Neural progenitor cell (in vitro differentiated cells): Measurements from ENCODE around the gene STARD9. TPM values are rescaled to one million over a fixed set of nuclear protein-coding genes. Genes with fewer than 3 reads are reported as not detected.

ENCODE experiments used
- DNase-seq: peaks from one replicate; pipeline ENCODE4 v3.0.0-alpha.2; 2016; ENCODE audit warnings: low spot score
- H2AFZ ChIP-seq: fragments of 200-600 bp; sonication (generic); replicated peaks from 2 replicates; pipeline ENCODE4 v1.6.1; 2016; ENCODE audit warnings: antibody characterized with exemption
- H3F3A ChIP-seq: fragments of 200-600 bp; sonication (generic); 2 replicates; pipeline ENCODE4 v1.6.1; 2016; ENCODE audit warnings: antibody characterized with exemption, low read depth
- H3K27ac ChIP-seq: fragments of 200-600 bp; sonication (generic); 2 replicates; pipeline ENCODE4 v1.5.1; 2016; ENCODE audit warnings: mild to moderate bottlenecking
- H3K27me3 ChIP-seq: fragments of 200-600 bp; sonication (generic); 2 replicates; pipeline ENCODE4 v1.6.1; 2016; ENCODE audit warnings: mild to moderate bottlenecking, moderate library complexity
- H3K36me3 ChIP-seq: fragments of 200-600 bp; sonication (generic); 2 replicates; pipeline ENCODE4 v1.5.1; 2016
- H3K4me1 ChIP-seq: fragments of 200-600 bp; sonication (generic); 2 replicates; pipeline ENCODE4 v1.6.1; 2016; ENCODE audit warnings: mixed run types
- H3K4me2 ChIP-seq: fragments of 200-600 bp; sonication (generic); 2 replicates; pipeline ENCODE4 v1.6.1; 2016
- H3K4me3 ChIP-seq: fragments of 200-600 bp; sonication (generic); 2 replicates; pipeline ENCODE4 v1.5.1; 2016
- H3K79me2 ChIP-seq: fragments of 200-600 bp; sonication (generic); 2 replicates; pipeline ENCODE4 v1.6.1; 2016; ENCODE audit warnings: low read depth
- H3K9ac ChIP-seq: fragments of 200-600 bp; sonication (generic); 2 replicates; pipeline ENCODE4 v1.6.1; 2016
- H3K9me3 ChIP-seq: fragments of 200-600 bp; sonication (generic); 2 replicates; pipeline ENCODE4 v1.5.1; 2016; ENCODE audit warnings: low read depth
- H4K20me1 ChIP-seq: fragments of 200-600 bp; sonication (generic); 2 replicates; pipeline ENCODE4 v1.6.1; 2016; ENCODE audit warnings: low read depth
- H3K27ac Mint-ChIP-seq: 3 replicates; pipeline ENCODE4 v1.8.0; 2021; ENCODE audit warnings: mixed read lengths
- H3K27me3 Mint-ChIP-seq: 2 replicates; pipeline ENCODE4 v1.8.0; 2022; ENCODE audit warnings: low read depth, mild to moderate bottlenecking, inconsistent platforms, moderate library complexity, mixed read lengths; ENCODE audit not compliant: insufficient read depth
- H3K36me3 Mint-ChIP-seq: 3 replicates; pipeline ENCODE4 v1.8.0; 2021; ENCODE audit warnings: mixed read lengths
- H3K4me1 Mint-ChIP-seq: 3 replicates; pipeline ENCODE4 v1.8.0; 2021; ENCODE audit warnings: mixed read lengths
- H3K4me3 Mint-ChIP-seq: 3 replicates; pipeline ENCODE4 v1.8.0; 2021; ENCODE audit warnings: mild to moderate bottlenecking, moderate library complexity, mixed read lengths
- H3K9me3 Mint-ChIP-seq: 3 replicates; pipeline ENCODE4 v1.8.0; 2020; ENCODE audit warnings: mixed read lengths
- EZH2 ChIP-seq: fragments of 200-600 bp; sonication (generic); IDR thresholded peaks from 2 replicates; pipeline ENCODE4 v1.6.1; 2017; ENCODE audit warnings: antibody characterized with exemption, mild to moderate bottlenecking, moderate library complexity
- EZH2phosphoT487 ChIP-seq: fragments of 200-600 bp; sonication (generic); IDR thresholded peaks from 2 replicates; pipeline ENCODE4 v1.6.1; 2017; ENCODE audit warnings: antibody characterized with exemption
- total RNA-seq: library from RNA; depleted of rRNA; stranded (reverse); fragments of >200 nt; gene quantifications from 2 replicates; pipeline ENCODE4 v1.2.3, GENCODE V29; 2015; ENCODE audit warnings: low replicate concordance
- TF ChIP-seq, protein P1 (sequence below): fragments of 200-600 bp; sonication (generic); IDR thresholded peaks from 2 replicates; pipeline ENCODE4 v1.5.1; 2017; ENCODE audit warnings: antibody characterized with exemption, mild to moderate bottlenecking

STARD9 gene
- total RNA-seq, 1 donor from 2014 or later: 11.9 TPM

DNA sequence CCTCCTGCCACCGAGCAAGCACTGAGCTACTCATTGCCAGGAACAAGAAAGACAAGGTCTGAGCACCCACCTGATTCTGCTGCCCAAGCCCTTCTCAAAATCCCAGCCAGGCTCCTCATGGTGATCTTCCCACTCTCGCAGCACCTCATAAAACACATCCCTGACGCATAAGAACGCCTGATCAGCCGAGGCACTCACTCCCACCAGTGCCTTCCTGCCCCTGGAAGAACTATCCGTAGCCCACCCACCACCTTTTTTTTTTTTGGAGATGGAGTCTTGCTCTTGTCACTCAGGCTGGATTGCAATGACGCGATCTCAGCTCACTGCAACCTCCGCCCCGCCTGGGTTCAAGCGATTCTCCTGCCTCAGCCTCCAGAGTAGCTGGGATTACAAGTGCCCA lies 157.6 kb downstream of the STARD9 start:
- no peak for DNase-seq
- Mint-ChIP-seq H3K9me3 (no peaks in the 10 kb centered on the region), H3K4me3 (no peak overlapping the region), H3K36me3 (peaks cover 29% of the 10 kb centered on the region), H3K27me3 (peaks cover 13% of the 10 kb centered on the region), H3K4me1 (peaks cover 13% of the 10 kb centered on the region), H3K27ac (peak overlapping the region; percentile 25)
- Histone ChIP-seq H3K9me3 (no peaks in the 10 kb centered on the region), H2AFZ (no peak overlapping the region), H3K27ac (no peak overlapping the region), H3K4me3 (no peak overlapping the region), H3K4me2 (no peak overlapping the region), H3K79me2 (peaks cover 8% of the 10 kb centered on the region), H3K4me1 (peaks cover 3% of the 10 kb centered on the region), H3K9ac (no peak overlapping the region), H3F3A (peaks cover 14% of the 10 kb centered on the region), H3K27me3 (no peaks in the 10 kb centered on the region), H3K36me3 (peaks cover 3% of the 10 kb centered on the region), H4K20me1 (peaks cover 23% of the 10 kb centered on the region)
- TF ChIP-seq EZH2 (no peak), EZH2phosphoT487 (no peak)
- TF ChIP-seq, protein P1, sequence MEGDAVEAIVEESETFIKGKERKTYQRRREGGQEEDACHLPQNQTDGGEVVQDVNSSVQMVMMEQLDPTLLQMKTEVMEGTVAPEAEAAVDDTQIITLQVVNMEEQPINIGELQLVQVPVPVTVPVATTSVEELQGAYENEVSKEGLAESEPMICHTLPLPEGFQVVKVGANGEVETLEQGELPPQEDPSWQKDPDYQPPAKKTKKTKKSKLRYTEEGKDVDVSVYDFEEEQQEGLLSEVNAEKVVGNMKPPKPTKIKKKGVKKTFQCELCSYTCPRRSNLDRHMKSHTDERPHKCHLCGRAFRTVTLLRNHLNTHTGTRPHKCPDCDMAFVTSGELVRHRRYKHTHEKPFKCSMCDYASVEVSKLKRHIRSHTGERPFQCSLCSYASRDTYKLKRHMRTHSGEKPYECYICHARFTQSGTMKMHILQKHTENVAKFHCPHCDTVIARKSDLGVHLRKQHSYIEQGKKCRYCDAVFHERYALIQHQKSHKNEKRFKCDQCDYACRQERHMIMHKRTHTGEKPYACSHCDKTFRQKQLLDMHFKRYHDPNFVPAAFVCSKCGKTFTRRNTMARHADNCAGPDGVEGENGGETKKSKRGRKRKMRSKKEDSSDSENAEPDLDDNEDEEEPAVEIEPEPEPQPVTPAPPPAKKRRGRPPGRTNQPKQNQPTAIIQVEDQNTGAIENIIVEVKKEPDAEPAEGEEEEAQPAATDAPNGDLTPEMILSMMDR: no peak

GRCh38 chr15:42734076-42734672 lies 158.8 kb downstream of the STARD9 start:
- Mint-ChIP-seq H3K27ac (peak overlapping the region; percentile 52), H3K9me3 (no peaks in the 10 kb centered on the region), H3K4me3 (peak overlapping the region; percentile 27), H3K27me3 (peaks cover 13% of the 10 kb centered on the region), H3K36me3 (peaks cover 26% of the 10 kb centered on the region), H3K4me1 (peaks cover 17% of the 10 kb centered on the region)
- no peaks in the 10 kb centered on the region for H3K9me3 ChIP-seq
- peaks cover 8% of the 10 kb centered on the region for H3K79me2 ChIP-seq
- H3K4me1 ChIP-seq: peaks cover 3% of the 10 kb centered on the region
- peaks cover 23% of the 10 kb centered on the region for H4K20me1 ChIP-seq
- no peak overlapping the region for H3K27ac ChIP-seq
- no peak overlapping the region for H3K9ac ChIP-seq
- H3K27me3 ChIP-seq: no peaks in the 10 kb centered on the region
- H3K4me3 ChIP-seq: no peak overlapping the region
- no peak for DNase-seq
- H2AFZ ChIP-seq: no peak overlapping the region
- peaks cover 14% of the 10 kb centered on the region for H3F3A ChIP-seq
- H3K36me3 ChIP-seq: peaks cover 3% of the 10 kb centered on the region
- no peak for TF ChIP-seq EZH2
- TF ChIP-seq EZH2phosphoT487: no peak
- TF ChIP-seq, protein P1: no peak
- no peak overlapping the region for H3K4me2 ChIP-seq

DNA sequence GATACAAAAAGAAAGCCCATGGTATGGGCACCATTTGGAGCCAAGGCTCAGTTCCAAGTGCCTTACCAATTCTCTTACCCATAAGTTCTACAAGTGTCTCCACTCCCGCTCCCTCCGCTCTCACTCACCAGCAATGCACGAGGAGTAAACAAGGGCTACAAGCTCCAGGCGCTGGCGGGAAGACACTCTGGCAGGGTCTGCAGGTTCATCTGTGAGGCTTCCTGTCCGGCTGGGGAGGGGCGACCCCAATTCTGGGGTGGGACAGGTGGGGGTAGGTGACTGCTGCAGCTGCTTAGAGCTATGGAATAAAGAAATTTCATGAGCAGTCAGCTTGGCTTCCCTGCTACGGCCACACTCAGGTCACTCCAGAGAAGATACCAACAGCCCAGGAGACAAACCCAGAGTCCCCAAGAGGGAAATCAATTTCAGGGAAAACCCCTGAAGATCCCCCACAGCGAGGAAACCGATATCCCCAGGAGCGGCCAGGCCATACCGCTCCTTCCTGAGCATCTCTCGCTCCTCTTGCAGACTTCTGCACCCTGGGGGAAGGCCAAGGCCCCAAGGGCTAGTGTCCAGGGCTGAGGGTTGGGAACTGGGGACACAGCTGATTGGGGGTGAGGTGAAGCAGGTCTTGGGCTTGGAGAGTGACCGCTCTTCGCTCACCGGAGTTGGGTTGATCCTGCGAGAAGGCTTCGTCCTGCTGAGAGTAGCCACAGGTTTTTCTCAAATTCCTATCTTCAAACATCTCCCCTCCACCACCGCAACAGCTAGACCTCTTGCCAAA lies 160.2 kb downstream of the STARD9 start:
- peaks cover 3% of the 10 kb centered on the region for H3K36me3 ChIP-seq
- H3K27ac ChIP-seq: no peak overlapping the region
- no peak for DNase-seq
- peak overlapping the region; percentile 72 for H3K27ac Mint-ChIP-seq
- peaks cover 8% of the 10 kb centered on the region for H3K79me2 ChIP-seq
- peaks cover 22% of the 10 kb centered on the region for H3K36me3 Mint-ChIP-seq
- no peaks in the 10 kb centered on the region for H3K27me3 ChIP-seq
- peaks cover 23% of the 10 kb centered on the region for H4K20me1 ChIP-seq
- peaks cover 10% of the 10 kb centered on the region for H3K27me3 Mint-ChIP-seq
- H3K4me1 Mint-ChIP-seq: peaks cover 17% of the 10 kb centered on the region
- H3F3A ChIP-seq: peaks cover 14% of the 10 kb centered on the region
- H3K4me1 ChIP-seq: peaks cover 3% of the 10 kb centered on the region
- H3K9me3 Mint-ChIP-seq: no peaks in the 10 kb centered on the region
- peak overlapping the region; percentile 89 for H3K4me3 Mint-ChIP-seq
- H3K9me3 ChIP-seq: no peaks in the 10 kb centered on the region
- no peak overlapping the region for H3K9ac ChIP-seq
- peak overlapping the region; percentile 98 for H3K4me3 ChIP-seq
- TF ChIP-seq, protein P1: no peak
- TF ChIP-seq EZH2phosphoT487 (no peak), EZH2 (no peak)
- peak overlapping the region; percentile 95 for H2AFZ ChIP-seq
- peak overlapping the region; percentile 85 for H3K4me2 ChIP-seq
